ENCODE data around the gene KLRD1. TPM values are rescaled to one million over a fixed set of nuclear protein-coding genes. Genes with fewer than 3 reads are reported as not detected.
"Not testable (repeated sequence)": the region's sequence is repeated elsewhere in the genome, so short reads cannot be mapped to it uniquely, and the experiment has no call there.

Gene KLRD1
- total and polyA plus RNA-seq, 4 donors = 0.60 to 5.0 (median 1.4) TPM

GRCh38 chr12:10319388-10319787, 11.7 kb downstream of the KLRD1 start:
- Histone ChIP-seq H3K9ac (ENCODE audit: low read depth in 1 of 2, low read length in 2 of 2) (no peak overlapping the region), H3K4me1 (ENCODE audit: control insufficient read depth in 4 of 4, insufficient read depth in 4 of 4, low read length in 3 of 4) (no peaks in the 10 kb centered on the region), H3K27ac (ENCODE audit: low read depth in 1 of 2, low read length in 2 of 2) (no peak overlapping the region), H3K27me3 (ENCODE audit: control insufficient read depth in 4 of 4, insufficient read depth in 4 of 4, low read length in 3 of 4) (no peaks in the 10 kb centered on the region), H3K36me3 (ENCODE audit: control insufficient read depth in 4 of 4, insufficient read depth in 3 of 4, low read depth in 1 of 4, low read length in 3 of 4) (no peaks in the 10 kb centered on the region), H3K4me3 (ENCODE audit: low read depth in 1 of 3, low read length in 3 of 3) (no peak overlapping the region), H3K9me3 (ENCODE audit: control insufficient read depth in 4 of 4, low read length in 3 of 4) (no peaks in the 10 kb centered on the region)
- no peak for TF ChIP-seq REST (IDR thresholded peaks at IDR 0.05)
- TF ChIP-seq SP1 (IDR thresholded peaks at IDR 0.05) = no peak
- TF ChIP-seq YY1 (IDR thresholded peaks at IDR 0.05) = no peak
- TF ChIP-seq RXRA (IDR thresholded peaks at IDR 0.05) = no peak
- TF ChIP-seq, protein P1, sequence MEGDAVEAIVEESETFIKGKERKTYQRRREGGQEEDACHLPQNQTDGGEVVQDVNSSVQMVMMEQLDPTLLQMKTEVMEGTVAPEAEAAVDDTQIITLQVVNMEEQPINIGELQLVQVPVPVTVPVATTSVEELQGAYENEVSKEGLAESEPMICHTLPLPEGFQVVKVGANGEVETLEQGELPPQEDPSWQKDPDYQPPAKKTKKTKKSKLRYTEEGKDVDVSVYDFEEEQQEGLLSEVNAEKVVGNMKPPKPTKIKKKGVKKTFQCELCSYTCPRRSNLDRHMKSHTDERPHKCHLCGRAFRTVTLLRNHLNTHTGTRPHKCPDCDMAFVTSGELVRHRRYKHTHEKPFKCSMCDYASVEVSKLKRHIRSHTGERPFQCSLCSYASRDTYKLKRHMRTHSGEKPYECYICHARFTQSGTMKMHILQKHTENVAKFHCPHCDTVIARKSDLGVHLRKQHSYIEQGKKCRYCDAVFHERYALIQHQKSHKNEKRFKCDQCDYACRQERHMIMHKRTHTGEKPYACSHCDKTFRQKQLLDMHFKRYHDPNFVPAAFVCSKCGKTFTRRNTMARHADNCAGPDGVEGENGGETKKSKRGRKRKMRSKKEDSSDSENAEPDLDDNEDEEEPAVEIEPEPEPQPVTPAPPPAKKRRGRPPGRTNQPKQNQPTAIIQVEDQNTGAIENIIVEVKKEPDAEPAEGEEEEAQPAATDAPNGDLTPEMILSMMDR (IDR thresholded peaks at IDR 0.05; ENCODE audit: low read depth, low read length, missing input control) = no peak
- TF ChIP-seq MAX (IDR thresholded peaks at IDR 0.05) = no peak
- DNase-seq (ENCODE audit: low spot score) = no peak
- WGBS = 95% methylated on average over 2 of the region's 2 CpGs

GRCh38 chr12:10320643-10321042, 13.0 kb downstream of the KLRD1 start:
- no peaks in the 10 kb centered on the region for H3K27me3 ChIP-seq (ENCODE audit: control insufficient read depth in 4 of 4, insufficient read depth in 4 of 4, low read length in 3 of 4)
- TF ChIP-seq, protein P2, sequence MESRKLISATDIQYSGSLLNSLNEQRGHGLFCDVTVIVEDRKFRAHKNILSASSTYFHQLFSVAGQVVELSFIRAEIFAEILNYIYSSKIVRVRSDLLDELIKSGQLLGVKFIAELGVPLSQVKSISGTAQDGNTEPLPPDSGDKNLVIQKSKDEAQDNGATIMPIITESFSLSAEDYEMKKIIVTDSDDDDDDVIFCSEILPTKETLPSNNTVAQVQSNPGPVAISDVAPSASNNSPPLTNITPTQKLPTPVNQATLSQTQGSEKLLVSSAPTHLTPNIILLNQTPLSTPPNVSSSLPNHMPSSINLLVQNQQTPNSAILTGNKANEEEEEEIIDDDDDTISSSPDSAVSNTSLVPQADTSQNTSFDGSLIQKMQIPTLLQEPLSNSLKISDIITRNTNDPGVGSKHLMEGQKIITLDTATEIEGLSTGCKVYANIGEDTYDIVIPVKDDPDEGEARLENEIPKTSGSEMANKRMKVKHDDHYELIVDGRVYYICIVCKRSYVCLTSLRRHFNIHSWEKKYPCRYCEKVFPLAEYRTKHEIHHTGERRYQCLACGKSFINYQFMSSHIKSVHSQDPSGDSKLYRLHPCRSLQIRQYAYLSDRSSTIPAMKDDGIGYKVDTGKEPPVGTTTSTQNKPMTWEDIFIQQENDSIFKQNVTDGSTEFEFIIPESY (IDR thresholded peaks at IDR 0.05) = no peak
- no peak for TF ChIP-seq MAX (IDR thresholded peaks at IDR 0.05)
- no peak for TF ChIP-seq RAD21 (IDR thresholded peaks at IDR 0.05)
- TF ChIP-seq RXRA (IDR thresholded peaks at IDR 0.05) = no peak
- TF ChIP-seq YY1 (IDR thresholded peaks at IDR 0.05) = no peak
- TF ChIP-seq FOXA1 (IDR thresholded peaks at IDR 0.05) = no peak
- TF ChIP-seq, protein P1 (IDR thresholded peaks at IDR 0.05; ENCODE audit: low read depth, low read length, missing input control) = no peak
- no peak for TF ChIP-seq NR2F2 (IDR thresholded peaks at IDR 0.05)
- TF ChIP-seq FOXA2 (IDR thresholded peaks at IDR 0.05) = no peak
- TF ChIP-seq HNF4G (IDR thresholded peaks at IDR 0.05) = no peak
- TF ChIP-seq HNF4A (conservative IDR thresholded peaks at IDR 0.05) = no peak
- no peak for TF ChIP-seq SP1 (IDR thresholded peaks at IDR 0.05)
- TF ChIP-seq, protein P3, sequence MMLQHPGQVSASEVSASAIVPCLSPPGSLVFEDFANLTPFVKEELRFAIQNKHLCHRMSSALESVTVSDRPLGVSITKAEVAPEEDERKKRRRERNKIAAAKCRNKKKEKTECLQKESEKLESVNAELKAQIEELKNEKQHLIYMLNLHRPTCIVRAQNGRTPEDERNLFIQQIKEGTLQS (IDR thresholded peaks at IDR 0.05) = no peak
- no peak for TF ChIP-seq GABPA (IDR thresholded peaks at IDR 0.05 in 1 of 2, conservative IDR thresholded peaks at IDR 0.05 in 1 of 2)
- TF ChIP-seq EGR1 (IDR thresholded peaks at IDR 0.05; ENCODE audit: low read depth in 2 of 2) = no peak
- no peak for TF ChIP-seq JUND (IDR thresholded peaks at IDR 0.05)
- no peak for TF ChIP-seq TAF1 (conservative IDR thresholded peaks at IDR 0.05)
- 78% methylated on average over 1 of the region's 1 CpG for WGBS
- H3K9me3 ChIP-seq (ENCODE audit: control insufficient read depth in 4 of 4, low read length in 3 of 4) = no peaks in the 10 kb centered on the region
- H3K4me1 ChIP-seq (ENCODE audit: control insufficient read depth in 4 of 4, insufficient read depth in 4 of 4, low read length in 3 of 4) = no peaks in the 10 kb centered on the region
- no peaks in the 10 kb centered on the region for H3K36me3 ChIP-seq (ENCODE audit: control insufficient read depth in 4 of 4, insufficient read depth in 3 of 4, low read depth in 1 of 4, low read length in 3 of 4)
- H3K27ac ChIP-seq (ENCODE audit: low read depth in 1 of 2, low read length in 2 of 2) = no peak overlapping the region
- H3K4me3 ChIP-seq (ENCODE audit: low read depth in 1 of 3, low read length in 3 of 3) = no peak overlapping the region
- no peak for DNase-seq (ENCODE audit: low spot score)
- H3K9ac ChIP-seq (ENCODE audit: low read depth in 1 of 2, low read length in 2 of 2) = no peak overlapping the region

- not testable (repeated sequence) for DNase-seq (ENCODE audit: low spot score); H3K9me3 ChIP-seq (ENCODE audit: control insufficient read depth in 4 of 4, low read length in 3 of 4); H3K4me1 ChIP-seq (ENCODE audit: control insufficient read depth in 4 of 4, insufficient read depth in 4 of 4, low read length in 3 of 4); H3K4me3 ChIP-seq (ENCODE audit: low read depth in 1 of 3, low read length in 3 of 3); H3K36me3 ChIP-seq (ENCODE audit: control insufficient read depth in 4 of 4, insufficient read depth in 3 of 4, low read depth in 1 of 4, low read length in 3 of 4); H3K9ac ChIP-seq (ENCODE audit: low read depth in 1 of 2, low read length in 2 of 2); H3K27me3 ChIP-seq (ENCODE audit: control insufficient read depth in 4 of 4, insufficient read depth in 4 of 4, low read length in 3 of 4); H3K27ac ChIP-seq (ENCODE audit: low read depth in 1 of 2, low read length in 2 of 2)
- 79% methylated on average over 2 of the region's 2 CpGs for WGBS
Observed at GRCh38 chr12:10328691-10329090, 21.0 kb downstream of the KLRD1 start.

All from liver (tissue), 9 donors.